HG03060 (cell line): ENCODE measurements around the gene USHBP1.

Source experiments
- ATAC-seq: cut with Tn5 transposase; IDR thresholded peaks from one replicate; pipeline ENCODE4 v1.9.1; 2021; ENCODE audit warnings: low read depth, moderate number of reproducible peaks; ENCODE audit not compliant: unreplicated experiment

Gene USHBP1

GRCh38 chr19:17266589-17266974, 2.0 kb upstream of the USHBP1 start:
- no peak for ATAC-seq

- no peak for ATAC-seq
These were observed 1.5 kb upstream of the USHBP1 start for GRCh38 chr19:17266026-17266425.

DNA sequence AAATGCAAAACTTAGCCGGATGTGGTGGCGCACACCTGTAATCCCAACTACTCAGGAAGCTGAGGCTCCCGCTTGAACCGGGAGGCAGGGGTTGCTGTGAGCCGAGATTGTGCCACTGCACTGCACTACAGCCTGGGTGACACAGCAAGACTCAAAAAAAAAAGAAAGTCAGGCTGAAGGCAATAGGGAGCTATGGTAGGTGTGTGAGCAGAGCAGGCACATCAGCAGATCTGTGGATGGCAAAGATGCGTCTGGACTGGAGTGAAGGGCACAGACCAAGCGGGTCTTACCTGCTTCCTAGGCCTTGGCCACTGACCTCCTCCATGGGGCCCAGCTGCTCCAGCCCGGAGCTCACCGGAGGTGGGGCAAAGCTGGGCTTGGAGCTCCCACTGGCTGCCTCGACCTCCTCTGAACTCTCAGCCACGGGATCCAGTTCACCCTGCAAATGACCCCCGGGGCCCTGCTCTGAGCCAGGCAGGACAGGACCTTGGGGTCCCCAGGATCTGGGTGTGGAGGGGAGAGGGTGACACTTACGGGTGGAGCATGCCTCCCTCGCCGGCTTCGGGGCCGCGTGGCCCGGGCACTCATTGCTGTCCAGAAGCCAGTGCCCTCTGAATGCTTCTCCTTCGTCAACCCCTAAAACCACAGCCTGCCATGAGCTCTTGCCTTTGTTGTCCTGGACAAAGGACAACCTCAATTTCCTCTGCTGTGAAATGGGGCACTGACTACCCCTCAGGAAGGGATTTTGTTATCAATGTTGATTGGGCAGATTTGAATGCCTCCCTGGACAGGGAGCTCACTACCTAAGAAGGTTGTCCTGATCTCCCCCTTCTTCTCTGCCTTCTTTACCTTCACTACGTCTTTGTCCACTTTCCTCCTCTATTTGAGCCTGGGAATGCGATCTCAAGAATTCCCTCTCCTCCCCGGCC, 569 bp downstream of the USHBP1 start:
- no peak for ATAC-seq

- no peak for ATAC-seq
These were observed 2.0 kb downstream of the USHBP1 start for GRCh38 chr19:17262557-17262956.

- ATAC-seq, result no peak
These were observed 3.7 kb downstream of the USHBP1 start for GRCh38 chr19:17260842-17261325.

- no peak for ATAC-seq
These were observed 4.6 kb downstream of the USHBP1 start for GRCh38 chr19:17259934-17260333.

DNA sequence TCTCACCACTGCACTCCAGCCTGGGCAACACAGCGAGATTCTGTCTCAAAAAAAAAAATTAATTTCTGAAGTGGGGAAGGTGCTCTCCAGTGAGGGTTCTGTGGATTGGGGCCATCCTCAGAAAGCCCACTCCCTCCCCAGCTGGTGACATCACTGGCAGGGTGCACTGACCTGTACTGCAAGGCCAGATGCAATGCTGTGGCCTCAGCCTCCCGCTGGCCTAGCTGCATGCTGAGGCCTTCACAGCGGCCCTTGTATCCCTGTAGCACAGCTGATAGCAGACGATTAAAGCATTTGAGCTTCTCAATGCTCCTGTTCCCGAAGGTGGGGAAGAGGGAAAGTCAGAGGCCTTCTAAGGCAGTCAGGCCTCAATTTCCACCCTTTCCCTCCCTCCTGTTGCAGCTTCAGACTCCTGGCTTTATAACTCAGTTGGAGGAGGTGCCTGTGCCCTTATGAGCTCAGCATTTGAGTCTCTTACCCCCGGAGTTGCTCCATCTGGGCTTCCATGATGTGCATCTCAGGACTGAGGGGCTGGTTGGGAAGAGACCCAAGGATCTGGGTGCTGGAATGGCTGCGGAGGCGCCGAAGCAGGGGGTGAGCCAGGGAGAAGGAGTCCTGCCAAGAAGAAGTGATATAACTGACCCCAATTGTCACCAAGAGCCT, 5.3 kb downstream of the USHBP1 start:
- no peak for ATAC-seq

- no peak for ATAC-seq
These were observed 8.4 kb downstream of the USHBP1 start for GRCh38 chr19:17256130-17256529.

DNA sequence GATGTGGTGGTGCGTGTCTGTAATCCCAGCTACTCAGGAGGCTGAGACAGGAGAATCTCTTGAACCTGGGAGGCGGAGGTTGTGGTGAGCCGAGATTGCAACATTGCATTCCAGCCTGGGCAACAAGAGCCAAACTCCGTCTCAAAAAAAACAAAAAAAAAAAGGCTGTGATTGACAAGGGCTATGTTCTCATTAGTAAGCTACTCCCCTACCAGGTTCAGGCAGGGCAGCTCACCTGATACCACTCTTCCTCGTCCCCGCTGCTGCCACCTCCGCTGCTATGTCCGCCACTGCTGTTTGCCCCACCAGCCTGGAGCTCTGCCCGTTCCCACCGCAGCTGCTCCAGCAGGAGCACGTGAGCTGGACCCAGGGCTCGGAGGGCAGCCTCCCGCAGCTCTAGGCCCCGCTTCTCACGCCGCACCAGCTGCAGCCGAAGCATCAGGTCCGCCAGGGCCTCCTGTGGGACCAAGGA, 9.4 kb downstream of the USHBP1 start:
- no peak for ATAC-seq

GRCh38 chr19:17254636-17255035, 9.9 kb downstream of the USHBP1 start:
- ATAC-seq, result no peak

GRCh38 chr19:17249887-17250548, 14.5 kb downstream of the USHBP1 start:
- ATAC-seq, result no peak

- no peak for ATAC-seq
These were observed 16.4 kb downstream of the USHBP1 start for GRCh38 chr19:17248011-17248776.

DNA sequence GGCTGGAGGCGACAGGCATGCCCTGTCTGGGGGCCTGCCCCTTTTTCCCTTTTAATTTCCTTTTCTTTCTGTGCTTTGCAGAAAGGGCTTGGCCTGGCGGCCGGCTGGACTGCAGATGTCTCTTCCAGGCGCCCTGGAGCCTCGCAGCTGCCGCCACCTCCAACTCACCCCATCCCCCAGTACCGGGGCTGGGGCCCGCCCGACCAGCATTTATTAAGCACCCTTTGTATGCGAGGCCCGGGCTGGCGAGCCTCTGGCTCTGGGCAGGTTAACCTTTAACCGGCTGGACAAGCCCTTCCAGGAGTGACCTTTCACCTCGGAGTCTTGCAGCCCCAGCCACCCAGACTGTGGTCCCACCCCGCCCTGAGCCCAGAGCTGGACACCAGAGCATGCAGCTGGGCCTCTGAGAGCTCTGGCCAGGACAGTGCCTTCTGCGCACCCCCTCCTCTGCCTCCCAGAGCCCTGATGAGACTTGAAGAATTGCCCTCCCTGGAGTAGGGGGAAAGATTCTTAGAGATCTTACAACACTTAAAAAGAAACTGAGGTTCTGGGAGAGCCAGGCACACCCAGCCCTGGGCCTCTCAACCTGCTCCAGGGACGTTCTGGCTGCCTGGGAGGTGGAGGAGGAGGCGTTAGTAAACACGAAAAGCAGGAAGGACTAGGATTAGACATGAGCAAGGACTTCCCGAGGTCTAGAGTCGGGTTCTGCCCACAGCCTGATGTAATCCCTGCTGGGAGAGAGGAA, 17.7 kb downstream of the USHBP1 start:
- ATAC-seq, result no peak

DNA sequence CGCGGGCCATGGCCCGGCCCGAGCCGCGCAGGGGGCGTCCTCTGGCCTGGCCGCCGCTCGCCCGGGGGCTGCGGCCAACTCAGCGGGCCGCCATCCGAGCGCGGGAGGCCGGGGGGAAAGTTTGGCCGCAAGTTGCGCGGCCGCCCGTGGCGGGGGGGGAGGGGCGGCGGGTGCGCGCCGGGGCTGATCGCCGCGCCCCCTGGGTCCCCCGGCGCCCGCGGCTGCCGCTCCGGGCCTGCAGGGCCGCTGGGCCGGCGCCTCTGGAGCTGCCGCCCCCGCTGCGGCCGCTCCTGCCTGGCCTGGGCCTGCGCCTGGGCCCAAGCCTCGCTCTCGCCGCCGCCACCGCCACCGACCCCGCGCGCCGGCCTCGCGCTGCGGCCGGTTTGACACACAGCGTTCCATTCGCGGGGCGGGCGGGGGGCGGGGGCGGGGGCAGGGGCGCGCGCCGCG, 19.0 kb downstream of the USHBP1 start, which contains the start of gene NR2F6:
NR2F6 (minus strand) TSS at position 385 of the 450 bp plus-strand sequence. CDS start 699 bp downstream, outside the sequence.
- no peak for ATAC-seq

- no peak for ATAC-seq
These were observed 19.7 kb downstream of the USHBP1 start for GRCh38 chr19:17244618-17245534.

DNA sequence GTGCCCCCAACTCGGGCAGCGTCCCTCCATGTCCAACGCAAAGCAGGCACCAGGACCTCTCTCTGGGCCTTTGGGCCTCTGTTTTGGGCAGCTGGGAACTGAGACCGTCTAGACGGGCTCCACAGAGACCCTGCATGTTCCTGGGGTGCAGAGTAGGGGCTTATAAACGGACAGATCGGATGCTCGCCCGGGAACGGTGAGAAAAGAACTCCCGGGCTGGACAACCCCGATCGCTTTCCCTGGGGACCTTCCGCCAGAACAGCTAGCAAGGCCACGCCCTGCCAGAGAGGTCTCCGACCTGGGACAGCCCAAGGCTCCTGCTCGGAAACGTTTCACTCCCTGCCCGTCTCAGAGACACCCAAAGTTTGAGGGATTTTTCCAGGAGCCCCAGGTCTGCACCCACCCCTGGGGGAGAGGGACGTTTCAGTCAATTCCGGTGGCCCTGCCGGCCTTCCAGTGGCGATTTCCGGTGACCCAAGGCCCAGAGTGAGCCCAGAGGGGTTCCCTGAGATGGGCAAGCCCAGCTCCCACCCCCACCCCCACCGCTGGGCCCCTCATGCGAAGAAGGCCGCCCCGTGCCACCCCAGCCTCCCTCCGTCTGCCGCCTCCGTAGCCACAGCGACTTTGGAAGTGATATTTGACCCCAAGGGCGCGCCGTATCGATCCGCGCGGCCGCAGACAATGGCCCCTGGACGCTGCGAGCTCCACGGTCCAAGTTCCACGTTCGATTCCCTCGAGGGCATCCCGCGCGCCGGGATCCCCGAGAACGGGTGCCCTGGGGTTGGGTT, 20.5 kb downstream of the USHBP1 start:
- ATAC-seq, result no peak

DNA sequence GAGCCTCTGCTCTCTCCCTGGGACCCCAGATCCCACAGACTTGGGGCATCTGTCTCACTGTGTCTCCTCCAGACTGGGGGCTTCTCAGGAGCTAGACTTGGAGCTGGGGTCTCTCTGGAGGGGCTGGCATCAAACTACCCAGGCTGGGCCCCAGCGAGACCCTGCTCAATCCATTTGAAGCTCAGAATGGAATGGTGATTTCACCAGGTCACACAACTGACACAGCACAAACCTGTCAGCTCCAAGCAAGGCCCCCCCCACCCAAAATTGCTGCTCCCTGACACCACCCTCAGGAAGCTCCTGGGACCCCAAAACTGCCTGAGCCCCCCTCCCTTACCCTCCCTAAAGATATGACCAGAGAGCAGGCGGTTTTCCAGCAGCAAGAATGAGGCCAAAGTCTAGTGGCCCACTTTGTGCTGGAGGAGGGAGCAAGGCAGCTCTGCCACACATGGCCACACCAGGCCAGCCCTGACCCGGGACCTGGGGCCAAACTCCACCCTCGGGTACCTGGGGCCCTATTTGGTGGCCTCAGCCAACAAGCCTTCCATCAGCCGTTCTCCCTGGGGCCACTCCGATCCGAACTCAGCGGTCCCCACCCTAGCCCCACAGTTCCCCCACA, 21.2 kb downstream of the USHBP1 start:
- no peak for ATAC-seq
